Pancreas (tissue), 10 donors: ENCODE measurements around the gene AHRR. TPM values are rescaled to one million over a fixed set of nuclear protein-coding genes. Genes with fewer than 3 reads are reported as not detected.
A peak's percentile ranks its signal among the peaks of the same experiment; 100 is the strongest.
"Not testable (repeated sequence)": the region's sequence is repeated elsewhere in the genome, so short reads cannot be mapped to it uniquely, and the experiment has no call there.

Source experiments
- ATAC-seq, 4 donors: fragments of 200-7000 bp; cut with Tn5 transposase; one replicate each; pipeline versions ENCODE4 v1.8.0 to v1.9.1; 2020; ENCODE audit warnings: mild to moderate bottlenecking in 4 of 4, moderate library complexity in 4 of 4
- DNase-seq, 6 donors: peaks; one replicate each; pipeline ENCODE4 v3.0.0-alpha.2; 2020
- FAIRE-seq: peaks from 2 replicates; lab custom pipeline; 2012; peaks lifted over from hg19 to GRCh38; lab: Jason Lieb, UNC
- H3K27ac ChIP-seq, 4 donors: fragments of 200-600 bp; sonication (generic); 1 replicate in 3 of 4; 2 replicates in 1 of 4; pipeline versions ENCODE4 v1.5.0 to v1.8.0; 2020
- H3K27me3 ChIP-seq, 4 donors: fragments of 200-600 bp; one replicate each; pipeline ENCODE4 v1.8.0; 2021
- H3K36me3 ChIP-seq, 3 donors: fragments of 200-600 bp; sonication (generic) in 1 of 3; one replicate each; pipeline versions ENCODE4 v1.5.0 to v1.8.0; 2020 to 2021
- H3K4me1 ChIP-seq, 3 donors: fragments of 200-600 bp; one replicate each; pipeline ENCODE4 v1.8.0; 2021
- H3K4me3 ChIP-seq, 4 donors: fragments of 200-600 bp; sonication (generic) in 2 of 4; one replicate each; pipeline versions ENCODE4 v1.5.0 to v1.8.0; 2020 to 2021
- H3K9me3 ChIP-seq, 4 donors: fragments of 200-600 bp; one replicate each; pipeline ENCODE4 v1.8.0; 2021
- CTCF ChIP-seq, 4 donors: fragments of 200-600 bp; sonication (generic) in 3 of 4; IDR thresholded peaks; one replicate each; pipeline versions ENCODE4 v1.5.0 to v1.8.0; 2021; ENCODE audit warnings: antibody characterized with exemption in 4 of 4
- WGBS, 2 donors: extraction: QIAGEN DNeasy Blood & Tissue Kit; methylation state at CpG; one replicate each; pipeline ENCODE4 v1.1.7; 2013; 5-methylcytosine and 5-hydroxymethylcytosine counted together
- intact Hi-C, 3 donors: fragments of 100-400 bp; cut with DNase I; formaldehyde crosslinking; loops; one replicate each; pipeline versions ENCODE4 v1.11.1 to v1.14.2; 2022
- polyA plus RNA-seq, 2 donors: library from polyadenylated mRNA; stranded (reverse); fragments of 200-250 nt; gene quantifications; one replicate each; pipeline ENCODE4 v1.2.3, GENCODE V29; 2013
- total RNA-seq, 6 donors: library from RNA; stranded (reverse); fragmentation: NEBNext Ultra II Directional in 4 of 6; extraction: Animal tissue kit (Norgen Biotek cat#: 25700) in 4 of 6; gene quantifications; one replicate each; pipeline versions ENCODE4 v1.2.1 to v1.2.4, GENCODE V29; 2021 to 2023
- donor health status: healthy with polysubstance abuse.
- donor health status: DM: no; HTN: no; CAD: no; lungs with moderate emphysema.
- donor health status: DM: no; HTN: no; CAD: no.
- donor health status: control.
- donor health status: control.
- donor health status: Bipolar disorder and iron deficiency.
- donor health status: DM: yes; HTN: yes; CAD: no.
- donor health status: DM: no; HTN: no; CAD: no.
- donor health status: DM: no; HTN: no; CAD: no.
- donor health status: DM: yes; HTN: yes; CAD: no.

The AHRR gene
- total and polyA plus RNA-seq, 8 donors, result 0.34 to 1.7 (median 0.69) TPM

DNA sequence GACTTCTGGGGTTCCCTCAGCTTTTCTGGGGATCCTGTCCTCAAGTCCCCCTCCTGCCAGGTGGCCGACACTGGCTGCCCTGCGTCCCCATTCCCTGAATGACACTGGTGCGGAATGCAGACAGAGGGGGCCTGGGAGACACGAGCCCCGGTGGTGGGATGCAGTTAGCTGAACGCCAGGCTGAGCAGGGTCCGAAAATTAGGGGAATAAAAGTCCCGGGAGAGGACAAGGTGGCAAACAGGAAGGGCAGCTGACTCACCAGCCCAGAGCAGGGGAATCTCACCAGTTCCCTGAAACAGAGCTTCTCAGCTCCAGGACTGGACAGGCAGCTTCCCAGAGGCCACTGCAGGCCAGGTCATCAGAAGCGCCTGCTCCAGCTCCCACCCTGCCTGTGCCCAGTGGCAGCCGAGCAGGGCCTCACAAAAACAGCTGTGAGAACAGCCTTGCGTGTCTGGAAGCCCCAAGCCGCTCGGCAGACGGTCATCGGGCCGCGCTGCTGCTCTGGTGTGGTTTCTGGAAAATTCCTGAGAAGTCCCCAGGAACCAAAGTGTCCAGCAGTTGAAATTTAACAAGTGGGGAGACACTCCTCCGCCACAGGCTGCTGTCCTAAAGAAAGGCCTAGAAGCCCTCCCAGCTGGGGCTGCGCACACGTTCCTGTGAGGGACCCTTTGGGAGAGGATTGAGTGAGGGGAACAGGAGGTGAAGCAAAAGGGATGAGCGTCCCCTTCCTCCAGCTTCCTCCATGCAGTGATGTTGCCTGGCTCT, 73.8 kb downstream of the AHRR start:
- ATAC-seq (no peak), FAIRE-seq (no peak)

GRCh38 chr5:395921-396530, 74.5 kb downstream of the AHRR start:
- intact Hi-C loops, result no loop called here
- no peak overlapping the region for H3K4me3 ChIP-seq
- DNase-seq, result peak in 2 of 6 donors; percentile 3 to 48
- no peak overlapping the region for H3K27ac ChIP-seq
- TF ChIP-seq CTCF (IDR thresholded peaks at IDR 0.05), result no peak
- 86 to 91% methylated on average over 17 of the region's 17 CpGs for WGBS, 2 donors
- H3K9me3 ChIP-seq, result no peaks in the 10 kb centered on the region
- peaks cover 0 to 6% (median 0%) of the 10 kb centered on the region in 3 donors for H3K4me1 ChIP-seq
- no peak for FAIRE-seq
- no peak for ATAC-seq
- H3K36me3 ChIP-seq, result no peaks in the 10 kb centered on the region
- no peaks in the 10 kb centered on the region for H3K27me3 ChIP-seq

More for the DNA sequence above, 73.8 kb downstream of the AHRR start:
- intact Hi-C loops, result no loop called here
- WGBS, 2 donors, result 61 to 75% methylated on average over 21 of the region's 21 CpGs
- H3K4me3 ChIP-seq, result no peak overlapping the region
- peak in 2 of 6 donors; percentile 5 to 44 for DNase-seq
- H3K9me3 ChIP-seq, result no peaks in the 10 kb centered on the region
- H3K27ac ChIP-seq, result no peak overlapping the region
- TF ChIP-seq CTCF (IDR thresholded peaks at IDR 0.05), result no peak
- H3K27me3 ChIP-seq, result no peaks in the 10 kb centered on the region
- no peaks in the 10 kb centered on the region for H3K36me3 ChIP-seq
- peaks cover 0 to 4% (median 0%) of the 10 kb centered on the region in 3 donors for H3K4me1 ChIP-seq

DNA sequence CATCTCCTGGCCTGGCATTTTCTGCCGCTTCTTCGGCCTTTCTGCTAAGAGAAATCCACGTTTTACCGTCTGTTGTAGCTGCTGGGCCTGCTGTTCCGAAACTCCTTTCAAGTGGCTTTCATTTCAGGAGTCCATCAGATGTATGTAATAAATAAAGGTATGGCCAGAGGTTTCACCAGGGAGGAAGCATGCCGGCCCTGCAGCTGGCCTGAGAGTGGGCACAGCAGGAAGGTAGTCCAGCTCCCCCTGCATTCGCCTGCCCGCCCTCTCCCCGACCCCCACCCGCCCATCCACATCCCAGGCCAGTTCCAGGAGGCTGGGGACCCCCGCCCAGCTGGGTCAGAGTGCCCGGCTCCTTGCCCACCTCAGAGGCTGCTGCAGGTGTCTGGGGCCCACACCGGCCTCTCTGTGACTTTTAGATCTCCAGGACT, 75.0 kb downstream of the AHRR start:
- DNase-seq (peak in 2 of 6 donors; percentile 5 to 51), FAIRE-seq (no peak), ATAC-seq (no peak)
- TF ChIP-seq CTCF (IDR thresholded peaks at IDR 0.05), result no peak
- 89 to 95% methylated on average over 11 to 13 of the region's 13 CpGs for WGBS, 2 donors
- intact Hi-C loops, result no loop called here
- H3K27me3 ChIP-seq, result no peaks in the 10 kb centered on the region
- no peaks in the 10 kb centered on the region for H3K9me3 ChIP-seq
- H3K4me1 ChIP-seq, result peaks cover 0 to 6% (median 0%) of the 10 kb centered on the region in 3 donors
- H3K36me3 ChIP-seq, result no peaks in the 10 kb centered on the region
- no peak overlapping the region for H3K4me3 ChIP-seq
- no peak overlapping the region for H3K27ac ChIP-seq

DNA sequence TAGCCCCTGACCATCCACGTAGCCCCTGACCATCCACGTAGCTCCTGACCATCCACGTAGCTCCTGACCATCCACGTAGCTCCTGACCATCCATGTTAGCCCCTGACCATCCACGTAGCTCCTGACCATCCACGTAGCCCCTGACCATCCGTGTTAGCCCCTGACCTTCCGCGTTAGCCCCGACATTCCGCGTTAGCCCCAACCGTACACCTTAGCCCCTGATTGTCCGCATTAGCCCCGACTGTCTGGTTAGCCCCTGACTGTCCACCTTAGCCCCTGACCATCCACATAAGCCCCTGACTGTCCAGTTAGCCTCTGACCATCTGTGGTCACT, 76.6 kb downstream of the AHRR start:
- H3K4me3 ChIP-seq, H3K4me1 ChIP-seq, FAIRE-seq, ATAC-seq, H3K9me3 ChIP-seq, H3K36me3 ChIP-seq, intact Hi-C loops, H3K27me3 ChIP-seq, H3K27ac ChIP-seq: not testable (repeated sequence)
- DNase-seq, result peak in 1 of 6 donors; percentile 5
- 85 to 92% methylated on average over 15 of the region's 15 CpGs for WGBS, 2 donors

DNA sequence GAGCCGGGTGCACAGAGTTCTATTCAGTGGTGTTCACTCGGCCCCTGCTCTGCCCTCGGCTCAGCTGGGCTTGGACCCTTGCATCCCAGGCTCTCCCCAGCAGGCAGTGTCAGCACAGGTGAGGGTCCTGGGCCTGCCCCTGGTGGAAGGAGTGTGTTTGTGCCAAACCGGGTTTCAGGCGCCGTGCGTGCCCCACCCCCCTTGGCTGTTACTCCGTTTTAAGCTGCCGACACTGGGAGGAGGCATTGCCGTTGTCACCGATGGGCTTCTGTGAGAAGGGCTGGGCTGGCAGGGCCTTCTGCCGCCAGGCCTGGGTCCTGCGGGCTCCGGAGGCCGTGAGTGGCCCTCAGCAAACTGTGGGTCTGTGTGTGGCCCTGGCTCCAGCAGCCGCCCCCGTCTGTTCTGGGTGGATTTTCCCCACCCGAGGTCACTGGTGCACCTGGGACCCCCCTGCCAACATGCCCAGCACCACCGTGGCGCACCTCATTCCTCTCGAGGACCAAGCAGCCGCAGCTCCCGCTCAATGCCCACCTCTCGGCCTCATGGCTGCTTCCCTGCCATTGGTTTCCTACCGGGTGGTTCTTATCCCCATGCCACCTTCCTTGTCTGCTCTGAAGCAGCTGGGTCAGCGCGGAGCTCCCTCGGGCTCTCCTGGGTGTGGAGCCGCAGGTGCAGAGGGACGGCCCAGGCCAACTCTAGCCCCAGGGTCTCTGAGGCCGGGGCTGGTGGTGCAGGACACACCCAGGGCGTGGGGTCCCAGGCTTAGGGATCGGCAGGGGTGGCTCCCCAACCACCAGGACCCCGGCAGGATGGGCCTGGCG, 77.2 kb downstream of the AHRR start:
- DNase-seq, result peak in 2 of 6 donors; percentile 6 to 68
- WGBS, 2 donors, result 76 to 86% methylated on average over 35 of the region's 35 CpGs
- H3K27ac ChIP-seq, result no peak overlapping the region
- H3K9me3 ChIP-seq, result no peaks in the 10 kb centered on the region
- peaks cover 0 to 6% (median 0%) of the 10 kb centered on the region in 3 donors for H3K4me1 ChIP-seq
- no peak for ATAC-seq
- H3K27me3 ChIP-seq, result no peaks in the 10 kb centered on the region
- no peak overlapping the region for H3K4me3 ChIP-seq
- no peak for FAIRE-seq
- no peaks in the 10 kb centered on the region for H3K36me3 ChIP-seq
- intact Hi-C loops, result no loop called here
- TF ChIP-seq CTCF (IDR thresholded peaks at IDR 0.05), result no peak
